Esophagus squamous epithelium (tissue), 5 donors: ENCODE measurements around the gene LRRC43. TPM values are rescaled to one million over a fixed set of nuclear protein-coding genes. Genes with fewer than 3 reads are reported as not detected.

Source experiments
- DNase-seq: peaks from one replicate; lab custom pipeline; 2025; lab: John Stamatoyannopoulos, UW
- H3K27ac ChIP-seq, 4 donors: fragments of 200-600 bp; sonication (generic); one replicate each; pipeline ENCODE4 v1.5.1; 2016 to 2019; ENCODE audit warnings: mild to moderate bottlenecking in 1 of 4
- H3K27me3 ChIP-seq, 4 donors: fragments of 200-600 bp; sonication (generic); 1 replicate in 3 of 4; 2 replicates in 1 of 4; pipeline versions ENCODE4 v1.5.1 to v1.6.0; 2017 to 2021; ENCODE audit warnings: antibody characterized with exemption in 1 of 4
- H3K36me3 ChIP-seq, 3 donors: fragments of 200-600 bp; sonication (generic); one replicate each; pipeline ENCODE4 v1.5.1; 2016 to 2019
- H3K4me1 ChIP-seq, 3 donors: fragments of 200-600 bp; sonication (generic); one replicate each; pipeline ENCODE4 v1.5.1; 2017 to 2019
- H3K4me3 ChIP-seq, 4 donors: fragments of 200-600 bp; sonication (generic); 1 replicate in 3 of 4; 2 replicates in 1 of 4; pipeline ENCODE4 v1.5.1; 2016 to 2019; ENCODE audit warnings: mild to moderate bottlenecking in 2 of 4, moderate library complexity in 1 of 4
- H3K9me3 ChIP-seq, 3 donors: fragments of 200-600 bp; sonication (generic); one replicate each; pipeline ENCODE4 v1.5.1; 2016 to 2019
- POLR2A ChIP-seq, 4 donors: fragments of 450-650 bp; IDR thresholded peaks; one replicate each; pipeline ENCODE4 v1.6.1; 2017; ENCODE audit warnings: antibody characterized with exemption in 4 of 4, mild to moderate bottlenecking in 4 of 4, moderate library complexity in 3 of 4
- WGBS, 2 donors: methylation state at CpG; one replicate each; pipeline ENCODE4 v1.1.5; 2018; 5-methylcytosine and 5-hydroxymethylcytosine counted together
- intact Hi-C: fragments of 100-400 bp; cut with DNase I; formaldehyde crosslinking; loops from one replicate; pipeline ENCODE4 v1.15.0; 2022
- total RNA-seq, 4 donors: library from RNA; depleted of rRNA; stranded (reverse); fragments of >200 nt; gene quantifications; one replicate each; pipeline ENCODE4 v1.1.0, GENCODE V29; 2016
- TF ChIP-seq, protein P1 (sequence below), 6 experiments: fragments of 450-650 bp in 4 of 6; fragments of 200-600 bp in 2 of 6; sonication (generic) in 2 of 6; IDR thresholded peaks; one replicate each; pipeline ENCODE4 v1.5.1; 2016 to 2019; ENCODE audit warnings: antibody characterized with exemption in 6 of 6, mild to moderate bottlenecking in 4 of 6, moderate library complexity in 4 of 6
- donor health status: DM: yes; HTN: yes; CAD: no.

The LRRC43 gene
- total RNA-seq, 4 donors from 2014 or later = 0.59 to 0.70 TPM; not detected in 2

GRCh38 chr12:122140467-122141257, 42.3 kb upstream of the LRRC43 start:
- WGBS, 2 donors = 89 to 97% methylated on average over 8 to 12 of the region's 19 CpGs
- H3K27ac ChIP-seq = no peak overlapping the region
- intact Hi-C loops = no loop called here
- H3K4me1 ChIP-seq = peaks cover 0 to 9% (median 0%) of the 10 kb centered on the region in 3 donors
- no peak overlapping the region for H3K4me3 ChIP-seq
- DNase-seq = no peak
- no peaks in the 10 kb centered on the region for H3K9me3 ChIP-seq
- no peaks in the 10 kb centered on the region for H3K27me3 ChIP-seq
- peaks cover 14 to 71% (median 16%) of the 10 kb centered on the region in 3 donors for H3K36me3 ChIP-seq
- no peak for TF ChIP-seq POLR2A (IDR thresholded peaks at IDR 0.05)
- TF ChIP-seq, protein P1, sequence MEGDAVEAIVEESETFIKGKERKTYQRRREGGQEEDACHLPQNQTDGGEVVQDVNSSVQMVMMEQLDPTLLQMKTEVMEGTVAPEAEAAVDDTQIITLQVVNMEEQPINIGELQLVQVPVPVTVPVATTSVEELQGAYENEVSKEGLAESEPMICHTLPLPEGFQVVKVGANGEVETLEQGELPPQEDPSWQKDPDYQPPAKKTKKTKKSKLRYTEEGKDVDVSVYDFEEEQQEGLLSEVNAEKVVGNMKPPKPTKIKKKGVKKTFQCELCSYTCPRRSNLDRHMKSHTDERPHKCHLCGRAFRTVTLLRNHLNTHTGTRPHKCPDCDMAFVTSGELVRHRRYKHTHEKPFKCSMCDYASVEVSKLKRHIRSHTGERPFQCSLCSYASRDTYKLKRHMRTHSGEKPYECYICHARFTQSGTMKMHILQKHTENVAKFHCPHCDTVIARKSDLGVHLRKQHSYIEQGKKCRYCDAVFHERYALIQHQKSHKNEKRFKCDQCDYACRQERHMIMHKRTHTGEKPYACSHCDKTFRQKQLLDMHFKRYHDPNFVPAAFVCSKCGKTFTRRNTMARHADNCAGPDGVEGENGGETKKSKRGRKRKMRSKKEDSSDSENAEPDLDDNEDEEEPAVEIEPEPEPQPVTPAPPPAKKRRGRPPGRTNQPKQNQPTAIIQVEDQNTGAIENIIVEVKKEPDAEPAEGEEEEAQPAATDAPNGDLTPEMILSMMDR (IDR thresholded peaks at IDR 0.05) = no peak

- H3K4me1 ChIP-seq = peaks cover 0 to 9% (median 0%) of the 10 kb centered on the region in 3 donors
- H3K4me3 ChIP-seq = no peak overlapping the region
- WGBS, 2 donors = 86% methylated on average over 6 to 9 of the region's 21 CpGs
- H3K36me3 ChIP-seq = peaks cover 13 to 66% (median 14%) of the 10 kb centered on the region in 3 donors
- no peaks in the 10 kb centered on the region for H3K9me3 ChIP-seq
- intact Hi-C loops = no loop called here
- no peaks in the 10 kb centered on the region for H3K27me3 ChIP-seq
- DNase-seq = no peak
- TF ChIP-seq, protein P1 (IDR thresholded peaks at IDR 0.05) = no peak
- TF ChIP-seq POLR2A (IDR thresholded peaks at IDR 0.05) = no peak
- H3K27ac ChIP-seq = no peak overlapping the region
Measured at GRCh38 chr12:122141911-122142725, 40.8 kb upstream of the LRRC43 start.

GRCh38 chr12:122142857-122143256, 40.1 kb upstream of the LRRC43 start:
- intact Hi-C loops = no loop called here
- no peak for TF ChIP-seq POLR2A (IDR thresholded peaks at IDR 0.05)
- TF ChIP-seq, protein P1 (IDR thresholded peaks at IDR 0.05) = no peak
- H3K27ac ChIP-seq = no peak overlapping the region
- no peak for DNase-seq
- H3K36me3 ChIP-seq = peaks cover 13 to 64% (median 14%) of the 10 kb centered on the region in 3 donors
- H3K9me3 ChIP-seq = no peaks in the 10 kb centered on the region
- peaks cover 0 to 6% (median 0%) of the 10 kb centered on the region in 3 donors for H3K4me1 ChIP-seq
- WGBS, 2 donors = 71 to 82% methylated on average over 3 of the region's 6 CpGs
- H3K4me3 ChIP-seq = no peak overlapping the region
- no peaks in the 10 kb centered on the region for H3K27me3 ChIP-seq

- no peaks in the 10 kb centered on the region for H3K9me3 ChIP-seq
- H3K4me3 ChIP-seq = no peak overlapping the region
- peaks cover 13 to 43% (median 14%) of the 10 kb centered on the region in 3 donors for H3K36me3 ChIP-seq
- no peak overlapping the region for H3K27ac ChIP-seq
- no peaks in the 10 kb centered on the region for H3K4me1 ChIP-seq
- no peak for DNase-seq
- intact Hi-C loops = no loop called here
- 87 to 92% methylated on average over 9 to 10 of the region's 12 CpGs for WGBS, 2 donors
- TF ChIP-seq, protein P1 (IDR thresholded peaks at IDR 0.05) = no peak
- no peaks in the 10 kb centered on the region for H3K27me3 ChIP-seq
Measured at GRCh38 chr12:122144885-122145284, 38.0 kb upstream of the LRRC43 start.
